ENCODE measurements around the gene HIPK2.
"Not testable (repeated sequence)": the region's sequence is repeated elsewhere in the genome, so short reads cannot be mapped to it uniquely, and the experiment has no call there.

Gene HIPK2

GRCh38 chr7:139692723-139693122, 85.1 kb downstream of the HIPK2 start:
- DNase-seq: no peak

GRCh38 chr7:139691253-139691781, 86.5 kb downstream of the HIPK2 start:
- DNase-seq: no peak

DNA sequence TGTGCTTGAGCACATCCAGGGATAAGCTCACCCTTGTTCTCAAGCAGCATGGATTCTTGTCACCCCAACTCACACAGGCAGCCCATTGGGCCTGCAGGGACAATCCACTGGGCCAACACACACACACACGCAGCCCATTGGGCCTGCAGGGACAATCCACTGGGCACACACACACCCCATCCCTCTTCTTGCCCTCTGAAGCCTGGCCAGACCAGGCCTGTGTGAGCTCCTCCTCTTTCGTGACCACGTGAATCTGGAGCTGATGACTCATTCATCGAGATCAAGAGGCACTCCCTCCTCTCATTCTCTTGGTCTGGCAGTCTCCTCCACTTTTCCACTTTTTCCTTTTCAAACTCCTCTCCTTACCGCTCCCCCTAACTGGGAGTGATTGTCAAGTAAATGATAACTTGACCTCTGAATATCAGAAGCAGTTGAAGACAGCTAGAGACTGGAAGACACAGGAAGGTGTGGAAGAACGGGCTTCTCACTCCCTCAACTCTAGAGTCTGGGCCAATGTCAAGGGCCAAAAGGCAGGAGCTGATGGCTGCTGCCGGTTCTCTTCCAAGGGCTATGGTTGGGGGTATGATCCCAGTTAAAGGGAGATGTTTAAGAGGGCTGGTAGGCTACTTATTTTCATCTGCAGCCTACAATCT, 89.7 kb downstream of the HIPK2 start:
- DNase-seq: no peak

DNA sequence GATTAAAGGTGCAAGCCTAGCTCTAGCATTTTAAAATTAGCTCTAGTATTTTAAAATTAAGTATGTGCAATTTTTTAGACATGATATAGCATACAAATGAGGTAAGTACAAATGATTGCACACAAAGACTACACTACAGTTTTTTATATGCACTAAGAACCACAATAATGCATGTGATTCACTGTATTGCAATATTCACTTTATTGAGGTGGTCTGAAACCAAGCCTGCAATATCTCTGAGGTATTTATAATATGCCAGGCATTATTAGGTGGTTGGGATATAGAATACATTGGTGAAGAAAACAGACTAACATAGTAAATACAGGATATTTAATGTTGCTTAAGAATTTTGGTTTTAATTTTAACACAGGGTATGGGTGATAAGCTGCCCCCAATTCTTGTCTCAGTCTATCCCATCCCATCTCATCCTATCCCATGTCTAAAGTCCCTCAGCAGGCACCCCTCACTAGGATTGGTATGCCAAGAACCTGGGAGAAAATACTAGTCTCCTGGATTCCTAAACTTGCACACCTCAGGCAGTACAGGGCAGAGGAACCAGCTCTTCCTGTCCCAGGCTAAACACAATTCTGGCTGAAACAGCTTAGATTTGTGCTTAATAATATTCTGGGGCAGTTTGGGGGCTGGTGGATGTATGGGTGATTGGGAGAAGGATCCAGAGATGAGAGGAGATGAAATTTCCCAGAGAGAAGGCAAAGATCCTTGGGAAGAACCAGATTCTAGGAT, 90.4 kb downstream of the HIPK2 start:
- DNase-seq: no peak

GRCh38 chr7:139683137-139683921, 94.5 kb downstream of the HIPK2 start:
- DNase-seq: no peak

GRCh38 chr7:139682136-139683013, 95.4 kb downstream of the HIPK2 start:
- no peak for DNase-seq

GRCh38 chr7:139681812-139682135, 96.0 kb downstream of the HIPK2 start:
- no peak for DNase-seq

GRCh38 chr7:139681463-139681755, 96.4 kb downstream of the HIPK2 start:
- no peak for DNase-seq

GRCh38 chr7:139680676-139681462, 96.9 kb downstream of the HIPK2 start:
- DNase-seq: no peak

DNA sequence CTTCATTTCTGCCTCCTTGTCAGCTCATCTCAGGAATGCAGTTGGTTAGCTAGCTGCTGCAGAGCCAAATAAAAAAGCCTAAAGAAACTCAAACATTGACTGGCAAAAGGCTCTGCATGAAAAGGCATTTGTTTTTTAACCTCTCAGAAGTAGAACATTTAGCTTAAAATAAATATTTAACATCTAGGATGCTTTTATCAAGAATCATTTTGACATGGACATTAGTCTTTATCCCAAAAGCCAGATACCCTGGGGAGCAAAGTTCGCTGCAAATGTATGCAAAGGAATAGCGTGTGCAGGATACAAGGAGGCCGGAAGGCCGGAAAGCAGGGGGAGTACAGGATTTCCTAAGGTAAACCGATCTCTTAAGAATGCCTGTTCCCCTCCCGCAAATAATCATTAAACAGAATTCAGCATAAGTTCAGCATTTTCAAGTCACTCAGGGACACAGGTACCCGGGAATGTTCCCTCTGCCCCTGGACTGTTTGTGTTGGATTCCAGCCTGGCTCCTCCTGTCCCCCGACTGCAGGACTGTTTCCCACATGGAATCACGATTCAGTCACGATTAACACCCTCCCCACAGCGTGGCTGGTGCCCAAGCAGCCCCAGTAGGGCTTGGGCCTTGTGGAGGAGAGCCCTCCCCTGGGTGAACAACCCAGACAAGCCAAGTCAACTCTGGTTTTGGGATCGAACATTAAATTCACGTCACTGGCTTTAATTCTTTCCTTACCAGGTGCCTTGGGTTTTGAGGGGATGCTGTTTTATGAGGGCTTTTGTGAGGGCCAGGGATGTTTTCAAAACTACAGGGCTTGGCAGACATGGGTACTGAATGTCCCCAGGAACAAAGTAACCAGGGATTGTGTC, 97.8 kb downstream of the HIPK2 start:
- no peak for DNase-seq

- no peak for DNase-seq
Observed at GRCh38 chr7:139676390-139676789, 101.4 kb downstream of the HIPK2 start.

- DNase-seq: no peak
Observed at GRCh38 chr7:139675127-139676125, 102.4 kb downstream of the HIPK2 start.

- no peak for DNase-seq
Observed at GRCh38 chr7:139674752-139675126, 103.1 kb downstream of the HIPK2 start.

GRCh38 chr7:139674341-139674740, 103.5 kb downstream of the HIPK2 start:
- no peak for DNase-seq

DNA sequence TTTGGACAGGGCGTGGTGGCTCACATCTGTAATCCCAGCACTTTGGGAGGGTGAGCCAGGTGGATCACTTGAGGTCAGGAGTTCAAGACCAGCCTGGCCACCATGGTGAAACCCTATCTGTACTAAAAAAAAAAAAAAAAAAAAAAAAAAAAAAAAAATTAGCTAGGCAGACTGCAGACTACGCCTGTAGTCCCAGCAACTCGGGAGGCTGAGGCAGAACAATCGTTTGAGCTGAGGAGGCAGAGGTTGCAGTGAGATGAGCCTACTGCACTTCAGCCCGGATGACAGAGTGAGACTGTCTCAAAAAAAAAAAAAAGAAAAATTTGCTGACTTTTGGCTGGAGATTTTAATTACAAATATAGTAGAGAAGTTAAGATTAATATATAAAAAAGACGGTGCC, 104.0 kb downstream of the HIPK2 start:
- no peak for DNase-seq

DNA sequence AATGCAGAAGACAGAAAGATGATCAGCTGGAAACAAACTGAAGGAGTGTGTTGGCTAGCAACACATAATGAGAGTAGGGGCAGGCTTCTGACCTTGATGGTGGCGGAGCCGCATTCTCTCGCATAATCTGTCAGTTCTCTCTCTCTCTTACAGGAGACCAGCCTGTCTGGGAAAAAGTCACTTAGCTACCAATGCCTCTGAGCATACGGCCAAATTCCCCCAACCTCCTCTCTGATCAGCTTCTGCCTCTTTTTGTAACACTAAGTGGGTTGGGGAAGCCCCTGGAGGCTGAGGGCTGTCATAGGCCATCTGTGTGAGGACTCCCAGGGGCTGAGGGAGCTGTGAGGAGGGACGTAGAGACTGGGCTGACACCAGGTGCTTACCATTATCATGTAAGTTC, 104.6 kb downstream of the HIPK2 start:
- DNase-seq: no peak

- DNase-seq: no peak
Observed at GRCh38 chr7:139671967-139672366, 105.8 kb downstream of the HIPK2 start.

- DNase-seq: not testable (repeated sequence)
Observed at GRCh38 chr7:139670662-139671061, 107.1 kb downstream of the HIPK2 start.

GRCh38 chr7:139669106-139670061, 108.4 kb downstream of the HIPK2 start:
- no peak for DNase-seq

Measured in NCI-H1105 (cell line).